ENCODE measurements around the gene CTNNA2. TPM values are rescaled to one million over a fixed set of nuclear protein-coding genes. Genes with fewer than 3 reads are reported as not detected.

Gene CTNNA2
- total RNA-seq, 1 experiment from 2014 or later: 5.5 TPM

GRCh38 chr2:79649531-79649930 is 136.7 kb downstream of the CTNNA2 start:
- no peak overlapping the region for H2AK5ac ChIP-seq (ENCODE audit: insufficient read length, low read length)
- no peak overlapping the region for H3K23ac ChIP-seq (ENCODE audit: insufficient read length, low read depth, low read length)
- WGBS (ENCODE audit: extremely low coverage, insufficient read length, low lambda C conversion rate): no CpG with 5 or more reads among the region's 3 CpGs
- Mint-ChIP-seq H3K4me3 (no peak overlapping the region), H3K4me1 (peaks cover 5 to 11% of the 10 kb centered on the region in 2 experiments; a peak in 3 of 4 replicates), H3K27me3 (ENCODE audit: low read depth) (no peaks in the 10 kb centered on the region; the same call in 1 of the 2 replicates), H3K9me3 (peaks cover 3 to 4% of the 10 kb centered on the region in 2 experiments; a peak in 3 of 5 replicates), H3K27ac (no peak overlapping the region), H3K36me3 (ENCODE audit: insufficient read depth in 1 of 3, low read depth in 3 of 3) (peaks cover 2 to 15% (median 2%) of the 10 kb centered on the region in 3 experiments; a peak in 5 of 7 replicates)
- H3K23me2 ChIP-seq (ENCODE audit: insufficient read length, low read depth, low read length, poor library complexity, severe bottlenecking): no peaks in the 10 kb centered on the region
- no peaks in the 10 kb centered on the region for H3K79me1 ChIP-seq (ENCODE audit: insufficient read depth, low read depth, low read length, poor library complexity, severe bottlenecking)
- no peak for DNase-seq
- H4K5ac ChIP-seq (ENCODE audit: insufficient read length, low read depth, low read length): no peak overlapping the region
- no peak overlapping the region for H2BK12ac ChIP-seq (ENCODE audit: insufficient read length, low read depth, low read length)
- no peak overlapping the region for H2BK15ac ChIP-seq (ENCODE audit: low read depth, low read length)
- no peak overlapping the region for H2BK120ac ChIP-seq (ENCODE audit: low read depth, low read length, poor library complexity, severe bottlenecking)
- no peaks in the 10 kb centered on the region for H4K20me1 ChIP-seq (ENCODE audit: control insufficient read depth, insufficient read depth, insufficient read length)
- no peak overlapping the region for H2AFZ ChIP-seq (ENCODE audit: low read length)
- H3K27me3 ChIP-seq (ENCODE audit: insufficient read depth, low read length): no peaks in the 10 kb centered on the region
- H3K9me3 ChIP-seq (ENCODE audit: control insufficient read depth, low read depth, low read length): no peaks in the 10 kb centered on the region
- no peaks in the 10 kb centered on the region for H3K79me2 ChIP-seq (ENCODE audit: insufficient read depth, low read length)
- no peak overlapping the region for H3K4me2 ChIP-seq (ENCODE audit: insufficient read depth, insufficient read length, low read length)
- H3K18ac ChIP-seq (ENCODE audit: insufficient read length, low read depth, low read length): no peak overlapping the region
- no peak overlapping the region for H2BK20ac ChIP-seq (ENCODE audit: low read depth, low read length, poor library complexity, severe bottlenecking)
- H3K9ac ChIP-seq (ENCODE audit: extremely low read depth, insufficient read length, low read length): no peak overlapping the region
- H3K14ac ChIP-seq (ENCODE audit: insufficient read depth, low read length): no peak overlapping the region
- H3K56ac ChIP-seq (ENCODE audit: insufficient read length, low read depth, low read length): no peak overlapping the region
- H3K4me1 ChIP-seq (ENCODE audit: insufficient read depth, low read length): no peaks in the 10 kb centered on the region
- no peak overlapping the region for H3T11ph ChIP-seq (ENCODE audit: low read length)
- H4K8ac ChIP-seq (replicated peaks; ENCODE audit: insufficient read length, low read depth, low read length): no peak overlapping the region
- H3K4ac ChIP-seq (ENCODE audit: low read depth, low read length): no peak overlapping the region
- H4K91ac ChIP-seq (ENCODE audit: insufficient read length, low read depth, low read length): no peak overlapping the region
- TF ChIP-seq CTCF (conservative IDR thresholded peaks at IDR 0.05): no peak
- H3K27ac ChIP-seq (ENCODE audit: insufficient read length, low read depth, low read length): no peak overlapping the region
- H2BK5ac ChIP-seq (ENCODE audit: insufficient read length, low read length): no peak overlapping the region

All from H9 (cell line).